Fibroblast of the conjunctiva (primary cell): ENCODE data around the gene FNDC3B.

ENCODE experiments used
- DNase-seq: peaks from one replicate; pipeline ENCODE4 v3.0.0-alpha.2; 2010; ENCODE audit warnings: low read depth

Gene FNDC3B

DNA sequence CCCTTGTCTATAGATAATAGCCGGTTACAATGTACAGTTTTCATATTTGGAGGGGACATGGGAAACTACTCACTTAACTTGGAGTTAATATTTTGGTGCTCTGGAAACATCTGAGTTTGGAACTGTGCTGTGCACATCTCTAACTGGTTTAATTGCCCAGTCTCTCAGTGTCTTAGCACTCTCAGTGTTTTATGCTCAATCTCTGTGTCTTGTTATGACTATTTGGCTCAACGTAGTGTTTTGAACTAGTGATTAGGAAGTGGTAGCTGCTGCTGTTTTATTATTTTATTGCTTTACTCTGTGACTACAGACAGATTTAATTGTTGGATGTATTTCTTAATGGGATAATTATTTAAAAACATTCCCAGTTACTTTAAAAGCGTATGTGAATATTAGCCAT, 17.0 kb downstream of the FNDC3B start:
- no peak for DNase-seq

DNA sequence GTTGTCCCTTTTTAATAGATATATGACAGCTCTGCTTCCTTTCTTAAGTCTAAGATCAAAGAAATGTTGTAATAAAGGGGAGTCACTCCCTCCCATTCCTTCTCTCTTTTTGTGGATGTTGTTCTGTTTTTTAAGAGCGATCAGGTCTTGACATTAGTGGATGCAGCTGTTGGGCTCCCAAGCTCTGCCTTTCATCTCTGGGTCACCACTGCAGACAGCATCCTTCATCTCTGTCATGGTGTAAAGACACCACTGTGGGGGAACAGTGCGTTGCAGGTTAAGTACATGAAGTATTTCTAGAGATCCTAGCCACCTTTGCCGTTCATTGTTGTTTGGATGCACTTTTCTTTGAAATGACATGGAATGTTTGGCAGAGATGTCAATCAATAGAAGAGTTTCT, 17.7 kb downstream of the FNDC3B start:
- DNase-seq, result no peak

- DNase-seq, result no peak
Observed at GRCh38 chr3:172057624-172058327, 18.4 kb downstream of the FNDC3B start.

DNA sequence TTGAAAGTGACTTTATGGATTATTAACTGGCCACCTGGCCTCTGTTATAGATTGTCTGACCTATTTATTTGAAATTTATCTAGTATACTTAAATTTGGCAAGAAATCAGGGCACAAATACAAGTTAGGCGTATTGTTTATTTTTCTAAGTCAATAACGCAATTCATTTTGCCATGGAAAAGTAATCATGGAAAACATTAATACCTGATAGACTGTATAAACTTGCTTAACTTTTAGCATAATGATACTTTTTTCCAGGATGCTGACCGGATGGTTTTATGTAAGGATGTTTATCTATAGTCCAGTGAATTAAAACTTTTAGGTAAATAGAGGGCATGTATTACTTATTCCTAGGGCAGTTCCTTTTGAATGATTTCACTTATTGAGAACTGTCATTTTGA, 20.2 kb downstream of the FNDC3B start:
- no peak for DNase-seq

DNA sequence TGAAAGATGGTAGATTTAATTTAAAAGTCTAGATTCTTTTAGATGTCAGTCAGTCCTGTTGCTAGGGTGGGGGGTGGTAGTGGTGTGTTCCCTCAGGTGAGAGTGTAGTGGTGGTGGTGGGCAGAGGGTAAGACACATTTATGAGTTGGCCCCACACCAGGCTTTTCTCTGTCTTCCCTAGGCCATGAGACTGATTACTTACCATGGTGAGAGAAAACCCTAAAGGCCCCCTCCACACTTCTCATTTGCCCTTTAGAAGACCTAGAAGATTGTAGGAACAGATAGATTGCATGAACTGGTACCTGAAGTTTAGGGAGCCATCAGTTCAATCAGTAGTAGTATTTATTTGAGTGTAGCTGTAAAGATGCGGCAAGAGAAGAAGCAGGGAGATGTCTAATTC, 20.9 kb downstream of the FNDC3B start:
- DNase-seq, result no peak

DNA sequence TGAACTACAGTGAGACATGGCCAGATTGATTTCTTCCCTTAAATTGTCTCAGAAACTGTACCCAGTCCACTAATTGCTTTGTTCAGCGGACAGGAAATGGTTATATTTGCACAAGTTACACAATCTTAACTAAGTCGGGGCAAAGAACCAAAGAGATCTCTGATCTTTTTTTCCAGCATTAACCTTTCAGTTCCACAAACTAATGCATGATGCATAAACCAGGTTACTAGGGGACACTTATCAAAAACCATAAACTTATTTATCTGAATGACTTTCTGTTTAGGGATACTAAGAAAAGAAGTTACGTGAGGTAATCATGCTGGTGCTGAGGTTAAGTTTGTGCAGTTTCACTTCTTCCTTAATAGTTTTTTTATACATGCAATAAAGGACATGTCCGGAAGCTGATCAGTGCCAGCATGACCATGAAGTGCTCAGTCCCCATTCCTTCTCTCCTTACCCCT, 22.4 kb downstream of the FNDC3B start:
- no peak for DNase-seq

DNA sequence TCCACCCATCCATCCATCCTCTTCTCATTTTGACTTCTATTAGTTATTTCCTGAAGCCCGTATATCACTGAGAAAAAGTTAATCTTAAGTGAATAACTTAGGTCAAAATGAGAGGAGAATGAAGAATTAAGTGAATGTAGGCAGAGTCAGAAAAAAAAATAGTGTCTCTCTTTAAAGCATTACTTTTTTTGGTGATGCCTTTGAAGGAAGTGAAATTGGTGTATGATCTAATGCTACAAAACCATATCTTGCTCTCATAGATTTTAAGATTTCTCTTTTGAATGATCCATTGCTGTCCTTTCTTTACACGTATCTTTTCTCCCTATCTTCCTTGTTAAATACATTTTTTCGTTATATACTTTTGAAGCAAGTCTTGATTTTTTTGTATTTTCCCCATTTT, 23.4 kb downstream of the FNDC3B start:
- DNase-seq, result no peak

DNA sequence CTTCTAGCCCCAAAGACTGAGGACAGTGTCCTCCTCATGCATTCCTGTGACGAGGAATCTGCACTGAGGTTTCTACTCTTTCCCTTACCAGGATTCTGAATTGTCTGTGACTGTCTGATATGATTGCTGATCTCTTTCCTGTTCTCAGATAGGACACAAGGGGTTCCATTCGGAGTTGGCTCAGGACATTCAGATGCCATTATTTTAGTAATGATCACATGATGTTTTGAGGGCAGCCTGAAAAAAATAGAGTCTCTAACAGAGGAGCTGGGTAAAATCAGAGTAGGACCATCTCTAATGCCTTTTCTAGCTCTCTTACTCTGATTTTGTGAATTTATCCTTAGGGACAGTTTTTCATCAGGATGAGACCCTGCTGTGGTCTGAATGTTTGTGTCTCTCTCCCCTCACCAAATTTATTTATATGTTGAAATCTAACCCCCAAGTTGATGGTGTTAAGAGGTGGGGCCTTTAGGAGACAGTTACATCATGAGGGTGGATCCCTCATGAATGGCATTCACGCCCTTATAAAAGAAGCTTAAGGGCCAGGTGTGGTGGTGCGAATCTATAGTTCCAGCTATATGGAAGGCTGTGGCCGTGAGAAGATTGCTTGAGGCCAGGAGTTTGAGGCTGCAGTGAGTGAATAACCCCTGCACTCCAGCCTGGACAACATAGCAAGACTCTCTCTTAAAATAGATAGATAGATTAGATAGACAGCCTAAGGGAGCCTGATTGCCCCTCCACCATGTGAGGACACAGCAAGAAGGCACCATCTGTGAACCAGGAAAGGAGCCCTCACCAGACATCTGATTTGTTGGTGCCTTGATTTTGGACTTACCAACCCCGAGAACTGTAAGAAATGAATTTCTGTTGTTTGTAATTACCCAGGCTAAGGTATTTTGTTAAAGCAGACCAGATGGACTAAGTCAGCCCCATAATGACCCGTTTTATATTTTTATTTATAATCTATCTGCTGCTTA, 24.4 kb downstream of the FNDC3B start:
- DNase-seq, result no peak

GRCh38 chr3:172065527-172065926, 26.1 kb downstream of the FNDC3B start:
- peak; percentile 56 for DNase-seq

GRCh38 chr3:172065967-172066762, 26.8 kb downstream of the FNDC3B start:
- DNase-seq, result no peak

DNA sequence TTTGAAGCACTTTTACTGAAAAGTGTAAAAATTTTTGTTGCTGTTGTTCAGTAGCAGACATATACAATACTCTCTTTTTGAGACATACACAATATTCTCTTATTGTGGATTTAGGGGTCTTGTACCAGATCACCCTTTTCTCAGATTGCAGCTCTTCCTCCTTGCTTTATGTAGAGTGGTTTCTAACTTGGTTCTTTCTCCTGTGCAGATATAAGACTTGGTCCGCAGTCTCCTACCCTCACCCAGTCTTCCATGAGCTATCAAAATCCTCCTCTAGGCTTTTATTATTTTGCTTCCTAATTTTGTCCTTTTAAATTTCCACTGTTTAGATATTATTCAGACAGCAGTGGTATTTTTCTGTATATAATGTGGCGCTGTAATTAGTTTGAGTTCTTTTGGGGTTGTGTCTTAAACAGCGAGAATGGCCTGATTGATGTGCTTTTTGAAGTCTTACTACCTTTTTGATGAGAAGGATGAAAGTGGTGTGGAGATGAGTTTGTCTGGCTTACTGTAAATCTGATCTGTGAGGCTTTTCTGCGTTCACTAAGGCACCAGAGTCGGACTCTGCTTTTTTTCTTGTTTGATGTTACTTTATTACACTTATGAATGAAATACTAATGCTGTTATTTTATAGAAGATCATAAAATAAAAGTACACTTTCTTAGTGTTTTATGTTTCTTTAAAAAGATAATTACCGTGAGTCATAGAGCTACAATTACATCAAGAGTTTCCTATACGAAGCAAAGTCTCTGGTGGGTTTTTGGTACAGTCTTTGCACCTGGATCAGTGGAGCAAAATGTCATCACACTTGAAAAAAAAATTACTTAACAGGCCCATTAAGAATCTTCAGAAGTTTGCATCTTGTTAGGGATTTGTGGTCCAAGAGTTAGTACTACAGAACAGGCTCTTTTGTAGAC, 27.8 kb downstream of the FNDC3B start:
- DNase-seq, result no peak

DNA sequence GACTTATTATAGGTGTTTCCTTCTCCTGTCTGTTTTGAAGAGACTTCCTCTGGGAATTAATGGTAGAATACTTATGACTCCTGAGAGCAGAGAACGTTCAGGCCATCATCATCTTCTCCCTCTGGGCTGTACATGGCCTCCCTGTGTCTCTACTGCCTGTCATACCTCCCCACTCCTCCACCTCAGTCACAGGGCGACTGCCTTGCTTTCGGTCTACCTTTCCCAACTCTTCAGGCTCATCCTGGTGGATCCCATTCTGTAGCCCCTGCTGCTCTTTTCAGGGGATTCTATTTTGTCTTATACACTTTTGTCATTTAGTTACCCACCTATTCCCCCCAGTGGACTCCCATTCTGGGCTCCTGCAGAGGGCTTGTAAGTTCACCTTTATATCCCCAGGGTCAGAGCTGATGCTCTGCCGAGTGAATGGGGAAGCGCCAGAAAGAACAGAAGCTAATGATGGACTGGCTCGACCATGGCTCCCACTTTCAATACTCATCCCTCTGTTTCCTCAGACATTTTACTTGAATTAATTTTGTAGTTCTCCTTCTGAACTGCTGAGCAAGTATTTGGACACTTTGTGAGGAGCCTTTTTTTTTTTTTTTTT, 28.6 kb downstream of the FNDC3B start:
- no peak for DNase-seq

DNA sequence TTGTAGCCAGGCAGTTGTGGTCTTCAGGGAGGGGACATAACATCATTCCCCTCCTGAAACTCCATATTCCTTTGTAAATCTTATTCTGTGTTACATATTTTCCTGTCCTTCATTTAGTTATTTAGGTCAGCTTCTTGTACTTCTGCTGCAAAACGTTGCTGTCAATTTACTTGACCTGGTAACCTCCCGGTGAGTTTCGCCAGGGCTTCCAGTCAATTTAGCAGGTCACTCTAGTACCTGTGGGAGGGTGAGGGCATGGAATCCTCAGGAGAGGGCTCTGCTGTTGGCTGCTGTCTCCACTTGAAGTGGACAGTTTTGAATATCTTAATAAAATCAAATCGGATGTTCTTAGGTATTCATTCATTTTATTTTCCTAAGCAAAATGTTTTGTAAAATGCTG, 29.6 kb downstream of the FNDC3B start:
- DNase-seq, result no peak

- no peak for DNase-seq
Observed at GRCh38 chr3:172069478-172069877, 30.1 kb downstream of the FNDC3B start.

DNA sequence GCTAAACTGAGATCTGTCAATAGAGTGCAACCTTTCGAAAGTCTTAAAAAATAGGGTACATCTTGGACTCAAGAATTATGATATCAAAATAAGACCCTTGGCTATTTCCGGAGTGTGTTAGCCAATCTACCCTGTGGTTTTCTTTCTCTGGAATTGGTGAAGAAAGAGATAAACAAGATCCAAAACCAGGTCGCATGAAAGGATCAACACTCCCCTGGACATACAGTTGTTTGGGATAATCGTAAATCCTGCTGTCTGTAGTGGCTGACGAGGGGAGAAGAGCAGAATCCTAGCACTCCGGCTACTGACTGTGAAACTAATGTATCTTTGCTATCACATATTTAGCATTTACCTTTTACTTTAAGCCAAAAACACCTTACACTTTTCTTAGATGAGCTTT, 30.9 kb downstream of the FNDC3B start:
- DNase-seq, result no peak

DNA sequence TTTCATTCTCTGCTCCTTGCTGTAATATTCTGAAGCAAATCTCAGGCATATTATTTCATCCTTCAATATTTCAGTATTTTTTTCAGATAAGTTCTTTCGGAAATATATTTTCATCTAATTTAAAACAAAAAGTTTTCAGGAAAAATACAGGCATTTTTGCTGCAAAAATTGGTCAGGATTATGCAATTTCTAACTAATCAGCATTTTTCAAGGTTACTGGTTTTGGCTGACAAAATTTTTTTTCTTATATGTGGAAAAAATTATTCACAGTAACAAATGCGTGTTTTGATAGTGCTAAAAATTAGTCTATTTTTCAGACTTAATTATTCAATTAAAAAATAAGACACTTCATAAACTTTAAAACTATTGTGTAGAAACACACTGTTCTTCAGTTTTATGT, 31.4 kb downstream of the FNDC3B start:
- DNase-seq, result no peak

- DNase-seq, result no peak
Observed at GRCh38 chr3:172071780-172072330, 32.5 kb downstream of the FNDC3B start.

DNA sequence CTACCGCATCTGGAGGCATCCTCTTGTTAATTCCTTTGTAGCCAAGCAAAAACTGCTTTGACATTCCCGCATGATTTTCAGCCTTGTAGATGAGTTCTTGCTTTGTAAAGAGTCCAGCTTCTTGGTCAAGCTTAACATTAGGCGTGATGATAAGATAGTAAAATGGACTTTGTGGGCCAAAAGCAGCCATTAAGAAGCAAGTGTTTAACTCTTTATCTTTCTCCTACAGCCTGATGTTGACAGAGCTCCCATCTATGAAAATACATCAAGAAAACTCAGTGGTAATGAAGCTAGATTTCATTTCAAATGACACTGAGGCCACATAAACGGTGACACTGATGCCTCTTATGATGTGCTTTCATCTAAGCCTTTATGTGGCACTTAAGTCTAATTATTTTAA, 33.2 kb downstream of the FNDC3B start:
- DNase-seq, result no peak

- no peak for DNase-seq
Observed at GRCh38 chr3:172073262-172073915, 34.0 kb downstream of the FNDC3B start.

DNA sequence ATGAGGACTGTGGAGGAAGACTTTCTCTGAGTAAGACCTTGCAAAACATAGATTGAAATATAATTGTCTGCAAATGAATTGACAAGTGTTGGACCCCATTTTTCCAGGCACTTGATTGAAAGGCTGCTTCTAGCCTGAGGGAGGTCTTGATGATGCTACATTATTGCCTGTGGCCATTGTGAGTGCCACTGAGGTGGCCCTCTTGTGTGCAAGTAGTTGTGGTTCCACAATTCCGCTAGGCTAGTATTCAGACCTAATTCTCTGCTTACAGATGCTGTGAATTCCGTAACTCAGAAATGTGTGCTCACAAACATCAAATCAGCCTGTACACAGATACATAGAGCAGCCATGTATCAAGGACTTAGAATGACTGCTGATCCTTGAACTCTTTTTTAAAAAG, 34.7 kb downstream of the FNDC3B start:
- DNase-seq, result no peak
